Peyer's patch (tissue), 4 donors: Measurements from ENCODE around the gene UBTF.

ENCODE experiments used
- CTCF ChIP-seq, 6 experiments: fragments of 450-650 bp in 4 of 6; fragments of 200-600 bp in 2 of 6; sonication (generic) in 1 of 6; IDR thresholded peaks; one replicate each; pipeline ENCODE4 v1.5.1; 2017 to 2019; ENCODE audit warnings: antibody characterized with exemption in 6 of 6, mild to moderate bottlenecking in 3 of 6, moderate library complexity in 1 of 6
- POLR2A ChIP-seq, 2 donors: fragments of 450-650 bp; IDR thresholded peaks; one replicate each; pipeline ENCODE4 v1.5.1; 2017; ENCODE audit warnings: antibody characterized with exemption in 2 of 2, mild to moderate bottlenecking in 2 of 2, moderate library complexity in 2 of 2

- TF ChIP-seq POLR2A (IDR thresholded peaks at IDR 0.05) (no peak), CTCF (IDR thresholded peaks at IDR 0.05) (no peak)
Observed at GRCh38 chr17:44266402-44267164, 47.1 kb upstream of the UBTF start.
